Glomerular endothelial cell (primary cell): ENCODE measurements around the gene CNPPD1. TPM values are rescaled to one million over a fixed set of nuclear protein-coding genes. Genes with fewer than 3 reads are reported as not detected.
"Not testable (repeated sequence)": the region's sequence is repeated elsewhere in the genome, so short reads cannot be mapped to it uniquely, and the experiment has no call there.

ENCODE experiments used
- DNase-seq: peaks from one replicate; pipeline ENCODE4 v3.0.0-alpha.2; 2011; ENCODE audit warnings: low read depth, low spot score; ENCODE audit errors: extremely low read depth
- total RNA-seq: library from RNA; depleted of rRNA; stranded (reverse); fragments of >200 nt; gene quantifications from 2 replicates; pipeline ENCODE4 v1.2.3, GENCODE V29; 2015

Gene CNPPD1
- total RNA-seq, 1 donor from 2014 or later = 40.3 TPM

DNA sequence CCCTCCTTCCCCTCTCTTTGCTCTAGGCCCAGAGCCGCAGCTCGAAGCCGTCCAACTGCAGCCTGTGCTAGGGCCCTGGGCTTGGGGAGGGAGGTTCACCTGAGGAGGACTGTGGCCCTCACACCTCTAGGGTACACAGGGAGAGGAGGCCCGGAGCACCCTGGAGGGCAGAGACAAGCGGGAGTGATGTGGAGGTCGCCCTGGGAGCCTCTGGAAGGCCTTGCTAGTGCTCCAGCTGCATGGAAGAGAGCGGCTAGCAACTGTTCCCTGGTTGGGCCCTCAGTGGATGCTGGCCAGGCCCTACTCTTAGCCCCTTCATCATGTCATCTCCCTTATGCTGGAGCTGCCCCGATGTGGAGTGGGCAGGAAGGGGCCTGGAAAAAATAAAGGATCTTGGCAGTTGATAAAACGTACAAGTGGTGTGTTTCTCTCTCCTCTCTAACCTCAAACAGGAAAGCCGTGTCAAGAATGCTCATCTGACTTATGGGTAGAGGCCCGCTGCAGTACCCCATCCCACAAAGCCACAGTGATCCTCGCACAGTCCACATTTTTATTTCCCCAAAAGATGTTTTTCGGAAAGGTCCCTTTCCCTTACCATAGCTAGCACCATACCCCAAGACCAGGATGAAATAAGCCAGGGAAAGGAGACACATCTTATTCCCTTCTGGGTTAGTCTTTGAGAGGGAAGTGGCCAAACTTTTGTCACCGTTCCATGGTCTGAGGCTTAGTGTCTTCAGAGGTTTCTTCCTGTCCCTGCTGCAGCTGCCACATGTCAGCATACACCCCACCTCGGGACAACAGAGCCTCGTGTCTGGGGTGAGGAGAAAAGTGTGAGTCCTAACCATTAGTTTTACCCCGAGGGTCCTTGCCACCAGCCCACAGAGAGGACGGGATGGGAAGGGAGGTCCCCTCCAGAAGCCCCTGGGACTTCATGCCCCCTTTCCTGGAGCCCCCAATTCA is 32.8 kb upstream of the CNPPD1 start:
- DNase-seq = no peak

DNA sequence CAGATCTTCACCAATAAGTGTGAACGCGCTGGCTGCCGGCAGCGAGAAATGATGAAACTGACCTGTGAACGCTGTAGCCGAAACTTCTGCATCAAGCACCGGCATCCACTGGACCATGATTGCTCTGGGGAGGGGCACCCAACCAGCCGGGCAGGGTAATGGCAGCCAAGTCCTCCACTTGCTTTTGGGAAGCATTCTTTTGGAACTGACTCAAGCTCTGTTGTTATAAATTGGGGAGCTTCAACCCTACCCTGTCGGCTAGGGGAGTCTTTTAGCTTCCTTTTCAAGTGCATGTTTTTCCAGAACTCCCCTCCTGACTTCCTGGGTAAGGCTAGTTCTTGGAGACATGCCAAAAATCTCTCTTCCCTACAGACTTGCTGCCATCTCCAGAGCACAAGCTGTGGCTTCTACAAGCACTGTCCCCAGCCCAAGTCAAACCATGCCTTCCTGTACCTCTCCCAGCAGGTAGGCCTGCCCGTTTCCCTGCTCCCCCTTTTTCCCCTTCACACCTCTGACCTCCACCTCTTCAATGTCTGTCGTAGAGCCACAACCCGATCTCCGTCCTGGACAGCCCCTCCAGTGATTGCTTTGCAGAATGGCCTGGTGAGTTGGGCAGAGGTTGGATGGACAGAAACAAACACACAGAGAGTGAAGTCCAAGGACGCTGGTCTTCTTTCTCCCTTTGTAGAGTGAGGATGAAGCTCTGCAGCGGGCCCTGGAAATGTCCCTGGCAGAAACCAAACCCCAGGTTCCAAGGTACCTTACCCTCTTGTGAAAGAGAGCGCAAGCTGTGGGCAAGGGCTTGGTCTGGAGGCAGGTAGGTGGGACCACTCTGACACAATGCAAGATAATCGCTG is 31.4 kb upstream of the CNPPD1 start:
- DNase-seq = no peak

DNA sequence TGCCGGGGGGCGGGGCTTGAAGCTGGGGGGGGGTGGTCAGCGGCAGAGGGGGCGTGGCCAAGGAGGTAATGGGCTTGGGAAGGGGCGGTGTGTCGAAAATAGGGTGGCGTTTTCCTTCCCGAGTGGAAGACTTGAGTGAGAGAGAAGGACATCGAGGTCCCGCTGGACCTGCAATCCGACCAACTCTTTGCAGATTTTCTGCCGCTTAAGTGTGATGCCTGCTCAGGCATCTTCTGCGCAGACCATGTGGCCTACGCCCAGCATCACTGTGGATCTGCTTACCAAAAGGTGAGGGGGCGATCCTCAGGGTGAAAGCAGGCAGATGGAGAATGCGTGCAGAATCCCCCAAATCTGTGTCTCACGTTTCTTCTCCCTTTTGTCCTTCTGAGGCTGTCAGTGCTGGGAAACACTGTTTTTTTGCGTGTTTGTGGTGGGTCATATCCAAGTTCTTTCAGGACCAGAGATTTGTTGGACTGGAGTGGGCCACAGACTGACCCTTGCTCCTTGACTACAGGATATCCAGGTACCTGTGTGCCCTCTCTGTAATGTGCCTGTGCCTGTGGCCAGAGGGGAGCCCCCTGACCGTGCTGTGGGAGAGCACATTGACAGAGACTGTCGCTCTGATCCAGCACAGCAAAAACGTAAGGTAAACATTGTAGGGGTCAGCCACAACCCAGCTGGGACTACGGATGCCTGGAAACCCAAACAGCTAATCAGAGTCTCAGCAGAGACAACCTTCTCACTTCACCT is 30.6 kb upstream of the CNPPD1 start:
- no peak for DNase-seq

DNA sequence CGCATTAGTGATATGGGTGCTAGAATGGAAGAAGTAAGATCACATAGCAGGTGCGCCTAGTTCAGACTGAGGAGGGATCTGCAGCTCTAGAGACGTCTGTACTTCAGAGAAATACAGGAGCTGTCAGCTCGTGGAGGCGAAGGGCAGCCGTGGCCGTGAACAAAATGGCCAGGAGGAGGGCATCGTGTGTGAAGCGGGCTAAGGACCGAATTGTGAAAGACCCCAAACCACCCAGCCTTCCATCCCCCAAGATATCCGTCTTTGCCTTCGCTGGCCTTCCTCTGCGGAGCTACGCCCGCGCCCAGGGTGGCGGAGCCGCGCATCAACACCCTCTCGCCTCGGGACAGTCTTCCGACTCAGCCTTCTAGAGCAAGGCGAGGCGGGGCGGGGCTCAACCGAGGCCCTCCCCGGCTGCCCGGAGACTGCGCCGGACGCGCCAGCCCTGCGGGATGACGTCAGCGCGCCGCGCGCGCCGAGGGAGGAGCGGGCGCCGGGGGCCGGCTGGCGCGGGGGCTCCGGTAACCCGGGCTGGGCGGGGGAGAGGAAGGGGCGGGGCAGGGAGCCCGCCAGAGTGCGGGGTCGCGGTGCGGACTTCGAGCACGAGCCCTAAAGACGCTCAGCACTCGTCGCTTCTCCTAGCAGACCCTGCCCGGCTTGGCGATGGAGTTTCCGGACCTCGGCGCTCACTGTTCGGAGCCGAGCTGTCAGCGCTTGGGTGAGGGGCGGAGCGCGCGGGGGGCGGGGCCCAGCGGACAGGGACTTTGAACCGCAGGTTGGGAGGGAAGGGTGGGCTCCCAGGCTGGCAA is 29.8 kb upstream of the CNPPD1 start, which contains the start of gene ZFAND2B:
Gene ZFAND2B (plus strand): TSS at position 455 of the 806 bp plus-strand sequence. CDS start 206 bp downstream, at position 661.
- no peak for DNase-seq

DNA sequence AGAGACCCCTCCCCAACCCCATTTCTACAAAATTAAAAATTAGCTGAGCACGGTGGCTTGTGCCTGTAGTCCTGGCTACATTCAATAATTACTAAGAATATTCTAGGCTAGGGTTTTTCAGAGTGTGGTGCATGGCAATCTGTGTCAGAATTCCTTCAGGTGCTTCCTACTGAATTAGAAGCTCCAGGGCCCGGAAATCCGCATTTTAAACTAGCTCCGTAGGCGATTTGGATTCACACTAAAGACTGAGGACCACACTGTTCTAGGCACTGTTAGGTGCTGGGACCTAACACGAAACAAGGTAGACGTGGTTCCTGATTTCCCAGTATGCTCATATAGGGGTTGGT is 29.2 kb upstream of the CNPPD1 start:
- no peak for DNase-seq

DNA sequence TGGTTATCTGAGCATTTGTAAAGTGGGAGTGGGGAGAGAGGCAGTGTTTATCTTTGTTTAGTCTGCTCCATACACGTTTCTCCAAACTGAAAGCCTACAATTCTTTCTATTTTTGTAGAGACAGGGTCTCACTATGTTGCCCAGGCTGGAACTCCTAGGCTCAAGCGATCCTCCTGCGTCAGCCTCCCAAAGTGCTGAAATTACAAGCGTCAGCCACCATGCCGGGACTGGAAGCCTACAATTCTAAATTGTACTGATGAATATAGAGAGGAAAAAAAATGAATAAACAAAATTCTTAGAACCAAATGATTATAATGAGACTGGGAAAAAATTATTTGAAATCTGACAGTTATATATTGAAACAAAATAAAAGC is 28.4 kb upstream of the CNPPD1 start:
- no peak for DNase-seq

DNA sequence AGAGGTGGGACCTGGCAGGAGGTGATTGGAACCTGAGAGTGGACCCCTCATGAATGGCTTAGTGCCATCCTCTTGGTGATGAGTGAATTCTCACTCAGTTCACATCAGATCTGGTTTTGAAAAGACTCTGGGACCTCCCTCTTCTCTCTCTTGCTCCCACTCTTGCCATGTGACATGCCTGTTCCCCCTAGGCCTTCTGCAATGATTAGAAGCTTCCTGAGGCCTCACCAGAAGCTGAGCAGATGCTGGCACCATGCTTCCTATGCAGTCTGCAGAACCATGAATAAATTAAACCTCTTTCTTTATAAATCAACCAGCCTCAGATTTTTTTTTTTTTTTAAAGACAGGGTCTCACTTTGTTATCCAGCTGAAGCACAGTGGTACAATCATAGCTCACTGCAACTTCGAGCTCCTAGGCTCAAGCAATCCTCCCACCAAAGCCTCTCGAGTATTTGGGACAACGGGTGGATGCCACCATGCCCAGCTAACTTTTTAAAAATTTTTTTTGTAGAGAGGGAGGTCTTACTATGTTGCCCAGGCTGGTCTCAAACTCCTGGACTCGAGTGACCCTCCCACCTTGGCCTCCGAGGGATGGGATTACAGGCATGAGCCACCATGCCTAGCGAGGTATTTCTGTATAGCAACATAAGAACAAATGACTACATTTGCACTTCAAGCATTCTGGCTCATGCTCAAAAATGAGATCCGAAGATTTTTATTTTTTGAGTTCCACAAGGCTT is 27.9 kb upstream of the CNPPD1 start:
- no peak for DNase-seq

DNA sequence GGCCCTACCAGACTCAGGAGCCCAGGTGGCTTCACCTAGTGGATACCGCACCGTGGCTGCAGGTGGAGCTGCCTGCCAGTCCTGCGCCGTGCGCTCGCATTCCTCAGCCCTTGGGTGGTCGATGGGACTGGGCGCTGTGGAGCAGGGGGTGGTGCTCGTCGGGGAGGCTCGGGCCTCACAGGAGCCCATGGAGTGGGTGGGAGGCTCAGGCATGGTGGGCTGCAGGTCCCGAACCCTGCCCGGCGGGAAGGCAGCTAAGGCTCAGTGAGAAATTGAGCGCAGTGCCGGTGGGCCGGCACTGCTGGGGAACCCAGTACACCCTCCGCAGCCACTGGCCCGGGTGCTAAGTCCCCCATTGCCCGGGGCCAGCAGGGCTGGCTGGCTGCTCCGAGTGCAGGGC is 24.6 kb upstream of the CNPPD1 start:
- not testable (repeated sequence) for DNase-seq

DNA sequence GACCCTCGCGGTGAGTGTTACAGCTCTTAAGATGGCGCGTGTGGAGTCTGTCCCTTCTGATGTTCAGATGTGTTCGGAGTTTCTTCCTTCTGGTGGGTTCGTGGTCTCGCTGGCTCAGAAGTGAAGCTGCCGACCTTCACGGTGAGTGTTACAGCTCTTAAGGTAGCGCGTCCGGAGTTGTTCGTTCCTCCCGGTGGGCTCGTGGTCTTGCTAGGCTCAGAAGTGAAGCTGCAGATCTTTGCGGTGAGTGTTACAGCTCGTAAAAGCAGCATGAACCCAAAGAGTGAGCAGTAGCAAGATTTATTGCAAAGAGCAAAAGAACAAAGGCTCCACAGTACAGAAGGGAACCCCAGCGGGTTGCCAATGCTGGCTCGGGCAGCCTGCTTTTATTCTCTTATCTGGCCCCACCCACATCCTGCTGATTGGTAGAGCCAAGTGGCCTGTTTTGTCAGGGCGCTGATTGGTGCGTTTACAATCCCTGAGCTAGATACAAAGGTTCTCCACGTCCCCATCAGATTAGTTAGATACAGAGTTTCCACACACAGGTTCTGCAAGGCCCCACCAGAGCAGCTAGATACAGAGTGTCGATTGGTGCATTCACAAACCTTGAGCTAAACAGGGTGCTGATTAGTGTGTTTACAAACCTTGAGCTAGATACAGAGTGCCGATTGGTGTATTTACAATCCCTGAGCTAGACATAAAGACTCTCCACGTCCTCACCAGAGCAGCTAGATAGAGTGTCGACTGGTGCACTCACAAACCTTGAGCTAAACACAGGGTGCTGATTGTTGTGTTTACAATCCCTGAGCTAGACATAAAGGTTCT is 24.0 kb upstream of the CNPPD1 start:
- DNase-seq = not testable (repeated sequence)

DNA sequence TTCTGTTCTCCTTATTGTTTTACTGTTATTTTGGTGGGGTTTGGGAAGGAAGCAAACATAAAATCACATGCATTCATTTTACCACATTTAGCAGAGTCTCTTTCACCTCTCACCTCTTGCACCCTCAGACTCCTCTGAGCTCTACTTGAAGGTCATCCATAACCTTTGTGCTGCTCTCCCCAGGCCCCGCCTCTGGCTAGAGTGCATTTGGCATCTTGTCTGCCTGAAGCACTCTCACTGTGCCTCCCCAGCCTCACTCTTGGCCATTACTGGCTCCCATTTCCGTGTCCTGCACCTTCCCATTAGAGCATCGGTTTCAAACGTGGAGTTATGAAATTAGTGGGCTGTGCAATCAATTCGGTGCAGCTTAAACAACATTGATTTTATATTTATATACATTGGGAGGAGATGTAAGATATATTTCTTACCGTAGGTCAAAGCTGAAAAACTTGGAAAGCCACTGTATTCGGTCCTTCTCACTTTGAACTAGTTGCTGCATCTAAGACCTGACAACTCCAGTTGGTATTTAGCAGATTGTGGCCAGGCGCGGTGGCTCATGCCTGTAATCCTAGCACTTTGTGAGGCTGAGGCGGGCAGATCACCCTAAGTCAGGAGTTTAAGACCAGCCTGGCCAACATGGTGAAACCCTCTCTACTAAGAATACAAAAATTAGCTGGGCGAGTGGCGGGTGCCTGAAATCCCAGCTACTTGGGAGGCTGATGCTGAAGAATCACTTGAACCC is 22.9 kb upstream of the CNPPD1 start:
- no peak for DNase-seq

DNA sequence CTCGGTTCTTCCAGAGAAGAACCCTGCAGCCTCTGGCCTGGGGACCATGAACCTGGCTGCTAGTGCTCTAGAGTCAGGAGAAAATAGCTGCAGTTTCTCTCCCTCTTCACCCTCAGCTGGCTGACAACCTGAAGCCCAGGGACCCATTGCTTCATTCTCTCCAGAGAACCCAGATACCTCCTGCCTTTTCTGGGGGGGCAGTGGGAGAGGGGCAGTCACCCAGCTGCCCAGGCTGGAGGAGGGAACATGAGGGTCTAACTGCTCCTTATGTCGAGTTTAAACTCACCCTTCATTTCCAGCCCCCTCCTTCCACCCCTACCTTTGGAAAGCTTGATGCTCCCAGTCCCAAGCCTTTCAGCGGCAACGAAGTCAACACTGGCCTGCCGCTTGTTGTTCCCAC is 22.2 kb upstream of the CNPPD1 start:
- DNase-seq = no peak

DNA sequence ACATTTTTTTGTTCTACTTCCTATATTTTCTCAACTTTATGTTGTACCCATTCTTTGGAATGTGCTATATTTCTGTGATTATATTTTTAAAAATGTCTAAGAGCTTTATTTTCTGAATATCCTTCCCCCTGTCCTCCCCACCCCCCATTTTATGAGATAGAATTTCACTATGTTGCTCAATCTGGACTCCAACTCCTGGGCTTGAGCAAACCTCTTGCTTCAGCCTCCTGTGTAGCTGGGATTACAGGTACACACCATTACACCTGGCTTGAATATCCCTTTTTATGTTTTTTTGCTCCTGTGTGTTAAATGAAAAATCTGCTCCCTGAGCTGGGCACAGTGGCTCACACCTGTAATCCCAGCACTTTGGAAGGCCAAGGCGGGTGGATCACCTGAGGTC is 20.7 kb upstream of the CNPPD1 start:
- DNase-seq = no peak

DNA sequence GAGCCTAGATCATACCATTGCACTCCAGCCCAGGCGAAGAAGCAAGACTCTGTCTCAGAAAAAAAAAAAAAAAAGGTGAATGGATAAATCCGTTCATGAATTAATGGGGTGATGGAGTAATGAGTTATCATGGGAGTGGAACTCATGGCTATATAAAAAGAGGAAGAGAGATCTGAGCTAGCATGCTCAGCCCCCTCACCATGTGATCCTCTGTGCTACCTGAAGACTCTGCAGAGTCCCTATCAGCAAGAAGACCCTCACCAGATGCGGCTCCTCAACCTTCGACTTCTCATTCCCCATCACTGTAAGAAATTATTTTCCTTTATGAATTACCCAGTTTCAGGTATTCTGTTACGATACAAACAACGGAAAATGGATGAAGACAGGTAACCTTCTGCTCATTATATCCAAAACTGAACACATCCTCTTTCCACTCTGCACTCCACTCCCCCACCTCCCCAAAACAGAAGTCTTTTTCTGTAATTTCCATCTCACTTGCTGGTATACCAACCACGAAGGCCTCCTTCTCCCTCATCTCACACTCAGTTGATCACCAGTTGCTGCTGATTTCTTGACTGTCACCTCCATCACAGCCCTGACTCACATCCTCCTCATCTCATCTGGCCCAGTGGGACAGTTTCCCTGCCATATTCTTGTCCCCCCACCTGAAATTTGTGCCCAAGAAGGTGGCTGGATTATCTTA is 10.2 kb upstream of the CNPPD1 start:
- DNase-seq = no peak

DNA sequence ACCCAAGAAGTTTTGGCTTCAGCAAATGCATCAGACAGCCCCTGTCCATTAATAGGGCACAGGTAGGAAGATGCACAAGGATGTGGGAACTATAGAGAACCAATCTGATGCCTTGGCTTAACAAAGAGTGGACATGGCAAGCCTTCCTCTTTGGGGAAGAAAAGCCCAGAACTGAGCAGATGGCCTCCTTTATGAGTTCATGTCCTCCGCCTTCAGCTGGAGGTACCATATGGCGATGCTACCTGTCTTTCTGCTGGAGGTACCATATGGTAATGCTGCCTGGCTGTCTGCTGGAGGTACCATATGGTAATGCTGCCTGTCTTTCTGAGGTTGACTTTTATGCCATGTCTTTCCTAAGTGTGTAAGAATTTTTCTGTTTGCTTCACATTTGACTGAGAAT is 7.4 kb upstream of the CNPPD1 start:
- no peak for DNase-seq

DNA sequence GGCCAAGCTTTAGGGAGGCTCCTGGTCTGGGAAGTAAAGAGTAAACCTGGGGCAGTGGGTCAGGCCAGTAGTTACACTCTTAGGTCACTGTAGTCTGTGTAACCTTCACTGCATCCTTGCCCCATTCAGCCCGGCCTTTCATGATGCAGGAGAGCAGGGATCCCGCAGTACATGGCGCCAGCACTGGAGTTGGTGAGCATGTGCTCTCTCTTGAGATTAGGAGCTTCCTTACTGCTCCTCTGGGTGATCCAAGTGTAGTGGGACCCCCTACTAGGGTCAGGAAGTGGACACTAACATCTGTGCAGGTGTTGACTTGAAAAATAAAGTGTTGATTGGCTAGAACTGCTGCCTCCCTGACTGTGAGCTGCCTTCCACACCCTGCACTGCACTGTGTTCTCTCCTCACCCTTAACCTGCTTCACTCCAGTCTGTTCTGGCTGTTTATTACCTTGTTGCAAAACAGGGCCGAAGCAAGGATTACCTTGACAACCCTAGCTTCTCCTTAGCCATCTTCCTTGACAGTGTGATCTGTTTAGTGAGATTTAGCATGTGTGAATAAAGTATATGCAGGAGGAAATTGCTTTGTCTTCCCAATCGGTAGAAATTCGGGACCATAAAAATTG is 6.5 kb upstream of the CNPPD1 start:
- DNase-seq = no peak

DNA sequence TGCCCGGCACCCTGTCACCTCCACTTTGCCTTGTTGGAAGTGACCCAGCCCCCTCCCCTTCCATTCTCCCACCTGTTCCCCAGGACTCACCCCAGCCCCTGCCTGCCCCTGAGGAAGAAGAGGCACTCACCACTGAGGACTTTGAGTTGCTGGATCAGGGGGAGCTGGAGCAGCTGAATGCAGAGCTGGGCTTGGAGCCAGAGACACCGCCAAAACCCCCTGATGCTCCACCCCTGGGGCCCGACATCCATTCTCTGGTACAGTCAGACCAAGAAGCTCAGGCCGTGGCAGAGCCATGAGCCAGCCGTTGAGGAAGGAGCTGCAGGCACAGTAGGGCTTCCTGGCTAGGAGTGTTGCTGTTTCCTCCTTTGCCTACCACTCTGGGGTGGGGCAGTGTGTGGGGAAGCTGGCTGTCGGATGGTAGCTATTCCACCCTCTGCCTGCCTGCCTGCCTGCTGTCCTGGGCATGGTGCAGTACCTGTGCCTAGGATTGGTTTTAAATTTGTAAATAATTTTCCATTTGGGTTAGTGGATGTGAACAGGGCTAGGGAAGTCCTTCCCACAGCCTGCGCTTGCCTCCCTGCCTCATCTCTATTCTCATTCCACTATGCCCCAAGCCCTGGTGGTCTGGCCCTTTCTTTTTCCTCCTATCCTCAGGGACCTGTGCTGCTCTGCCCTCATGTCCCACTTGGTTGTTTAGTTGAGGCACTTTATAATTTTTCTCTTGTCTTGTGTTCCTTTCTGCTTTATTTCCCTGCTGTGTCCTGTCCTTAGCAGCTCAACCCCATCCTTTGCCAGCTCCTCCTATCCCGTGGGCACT is 5.8 kb upstream of the CNPPD1 start:
- no peak for DNase-seq
